H9 (cell line): ENCODE results near the gene ZNHIT6. TPM values are rescaled to one million over a fixed set of nuclear protein-coding genes. Genes with fewer than 3 reads are reported as not detected.

ENCODE experiments used
- DNase-seq: peaks from one replicate; pipeline ENCODE4 v3.0.0-alpha.2; 2017
- H2AFZ ChIP-seq: one replicate; pipeline ENCODE4 v1.6.1; 2013; ENCODE audit warnings: mild to moderate bottlenecking, low read length, control low read depth, moderate library complexity
- H2AK5ac ChIP-seq: 2 replicates; pipeline ENCODE4 v1.6.1; 2013; ENCODE audit warnings: low read length, control low read depth, mixed read lengths; ENCODE audit not compliant: insufficient read length
- H2BK120ac ChIP-seq: one replicate; pipeline ENCODE4 v1.6.1; 2013; ENCODE audit warnings: low read depth, mild to moderate bottlenecking, low read length, control low read depth, inconsistent platforms; ENCODE audit not compliant: poor library complexity, severe bottlenecking
- H2BK12ac ChIP-seq: 2 replicates; pipeline ENCODE4 v1.6.1; 2013; ENCODE audit warnings: low read length, control low read depth, mixed read lengths, low read depth; ENCODE audit not compliant: insufficient read length
- H2BK15ac ChIP-seq: 2 replicates; pipeline ENCODE4 v1.6.1; 2013; ENCODE audit warnings: low read depth, low read length, control low read depth
- H2BK20ac ChIP-seq: one replicate; pipeline ENCODE4 v1.6.1; 2013; ENCODE audit warnings: low read depth, mild to moderate bottlenecking, low read length, control low read depth, inconsistent platforms; ENCODE audit not compliant: poor library complexity, severe bottlenecking
- H2BK5ac ChIP-seq: 2 replicates; pipeline ENCODE4 v1.6.1; 2013; ENCODE audit warnings: low read length, control low read depth, mixed read lengths; ENCODE audit not compliant: insufficient read length
- H3K14ac ChIP-seq: 2 replicates; pipeline ENCODE4 v1.6.1; 2013; ENCODE audit warnings: low read length, control low read depth; ENCODE audit not compliant: insufficient read depth
- H3K18ac ChIP-seq: 2 replicates; pipeline ENCODE4 v1.6.1; 2013; ENCODE audit warnings: low read depth, mild to moderate bottlenecking, mixed read lengths, low read length, control low read depth; ENCODE audit not compliant: insufficient read length
- H3K23ac ChIP-seq: 2 replicates; pipeline ENCODE4 v1.6.1; 2013; ENCODE audit warnings: low read length, control low read depth, mixed read lengths, low read depth; ENCODE audit not compliant: insufficient read length
- H3K23me2 ChIP-seq: 2 replicates; pipeline ENCODE4 v1.6.1; 2013; ENCODE audit warnings: low read depth, mild to moderate bottlenecking, mixed read lengths, low read length, control low read depth; ENCODE audit not compliant: insufficient read length, poor library complexity, severe bottlenecking
- H3K27ac ChIP-seq: 2 replicates; pipeline ENCODE4 v1.5.1; 2013; ENCODE audit warnings: low read length, control low read depth, mixed read lengths, low read depth; ENCODE audit not compliant: insufficient read length
- H3K27me3 ChIP-seq: 2 replicates; pipeline ENCODE4 v1.6.1; 2013; ENCODE audit warnings: low read length, control low read depth, inconsistent platforms; ENCODE audit not compliant: insufficient read depth
- H3K4ac ChIP-seq: 2 replicates; pipeline ENCODE4 v1.6.1; 2013; ENCODE audit warnings: low read depth, mild to moderate bottlenecking, control low read depth, inconsistent platforms, low read length, moderate library complexity
- H3K4me1 ChIP-seq: 2 replicates; pipeline ENCODE4 v1.6.1; 2013; ENCODE audit warnings: low read length, control low read depth, inconsistent platforms; ENCODE audit not compliant: insufficient read depth
- H3K4me2 ChIP-seq: 2 replicates; pipeline ENCODE4 v1.6.1; 2013; ENCODE audit warnings: low read length, control low read depth, mixed read lengths; ENCODE audit not compliant: insufficient read length, insufficient read depth
- H3K56ac ChIP-seq: 2 replicates; pipeline ENCODE4 v1.6.1; 2013; ENCODE audit warnings: low read depth, mild to moderate bottlenecking, mixed read lengths, low read length, control low read depth; ENCODE audit not compliant: insufficient read length
- H3K79me1 ChIP-seq: 2 replicates; pipeline ENCODE4 v1.6.1; 2013; ENCODE audit warnings: low read depth, mild to moderate bottlenecking, moderate library complexity, low read length, control low read depth, inconsistent platforms; ENCODE audit not compliant: insufficient read depth, poor library complexity, severe bottlenecking
- H3K79me2 ChIP-seq: 2 replicates; pipeline ENCODE4 v1.6.1; 2013; ENCODE audit warnings: low read length, control low read depth, inconsistent platforms; ENCODE audit not compliant: insufficient read depth
- H3K9ac ChIP-seq: 2 replicates; pipeline ENCODE4 v1.6.1; 2013; ENCODE audit warnings: low read length, control low read depth, mixed read lengths; ENCODE audit not compliant: insufficient read length; ENCODE audit errors: extremely low read depth
- H3K9me3 ChIP-seq: one replicate; pipeline ENCODE4 v1.6.1; 2013; ENCODE audit warnings: low read depth, low read length, inconsistent platforms; ENCODE audit not compliant: control insufficient read depth
- H3T11ph ChIP-seq: one replicate; pipeline ENCODE4 v1.6.1; 2013; ENCODE audit warnings: mild to moderate bottlenecking, low read length, control low read depth, inconsistent platforms
- H4K20me1 ChIP-seq: one replicate; pipeline ENCODE4 v1.6.1; 2013; ENCODE audit not compliant: control insufficient read depth, insufficient read length, insufficient read depth
- H4K5ac ChIP-seq: 2 replicates; pipeline ENCODE4 v1.6.1; 2013; ENCODE audit warnings: low read depth, mild to moderate bottlenecking, mixed read lengths, low read length, control low read depth; ENCODE audit not compliant: insufficient read length
- H4K8ac ChIP-seq: replicated peaks from 2 replicates; pipeline ENCODE4 v1.6.1; 2013; ENCODE audit warnings: low read length, control low read depth, mixed read lengths, low read depth; ENCODE audit not compliant: insufficient read length
- H4K91ac ChIP-seq: 2 replicates; pipeline ENCODE4 v1.6.1; 2013; ENCODE audit warnings: low read depth, mild to moderate bottlenecking, moderate library complexity, mixed read lengths, low read length, control low read depth; ENCODE audit not compliant: insufficient read length
- H3K27ac Mint-ChIP-seq, 3 experiments: 2 replicates in 2 of 3; 3 replicates in 1 of 3; pipeline ENCODE4 v1.8.0; 2020 to 2021; ENCODE audit warnings: mixed read lengths in 3 of 3, mild to moderate bottlenecking in 1 of 3, moderate library complexity in 1 of 3
- H3K27me3 Mint-ChIP-seq: 2 replicates; pipeline ENCODE4 v1.8.0; 2021; ENCODE audit warnings: low read depth, mild to moderate bottlenecking, moderate library complexity, mixed read lengths
- H3K36me3 Mint-ChIP-seq, 3 experiments: 2 replicates in 2 of 3; 3 replicates in 1 of 3; pipeline ENCODE4 v1.8.0; 2020 to 2021; ENCODE audit warnings: low read depth in 3 of 3, mixed read lengths in 3 of 3; ENCODE audit not compliant: insufficient read depth in 1 of 3
- H3K4me1 Mint-ChIP-seq, 2 experiments: 2 replicates each; pipeline ENCODE4 v1.8.0; 2020; ENCODE audit warnings: mixed read lengths in 2 of 2
- H3K4me3 Mint-ChIP-seq, 2 experiments: 2 replicates in 1 of 2; 3 replicates in 1 of 2; pipeline ENCODE4 v1.8.0; 2020 to 2021; ENCODE audit warnings: mild to moderate bottlenecking in 2 of 2, mixed read lengths in 2 of 2, moderate library complexity in 1 of 2
- H3K9me3 Mint-ChIP-seq, 2 experiments: 2 replicates in 1 of 2; 3 replicates in 1 of 2; pipeline ENCODE4 v1.8.0; 2020; ENCODE audit warnings: mild to moderate bottlenecking in 2 of 2, mixed read lengths in 2 of 2, moderate library complexity in 1 of 2
- WGBS: extraction: QIAGEN DNeasy Blood & Tissue Kit; methylation state at CpG from one replicate; pipeline ENCODE4 v1.1.7; 2013; ENCODE audit warnings: missing lambda C conversion rate, low lambda C conversion rate, mixed read lengths; ENCODE audit not compliant: insufficient read length; ENCODE audit errors: extremely low coverage; 5-methylcytosine and 5-hydroxymethylcytosine counted together
- total RNA-seq: library from RNA; stranded (reverse); gene quantifications from 2 replicates; pipeline ENCODE4 v1.2.1, GENCODE V29; 2021
- TF ChIP-seq, protein P1 (sequence below): fragments of 200-600 bp; sonication (generic); conservative IDR thresholded peaks from 3 replicates; pipeline ENCODE4 v1.8.0; 2021; ENCODE audit warnings: antibody characterized with exemption, mild to moderate bottlenecking

Gene ZNHIT6
- total RNA-seq, 1 experiment from 2014 or later = 21.5 TPM

DNA sequence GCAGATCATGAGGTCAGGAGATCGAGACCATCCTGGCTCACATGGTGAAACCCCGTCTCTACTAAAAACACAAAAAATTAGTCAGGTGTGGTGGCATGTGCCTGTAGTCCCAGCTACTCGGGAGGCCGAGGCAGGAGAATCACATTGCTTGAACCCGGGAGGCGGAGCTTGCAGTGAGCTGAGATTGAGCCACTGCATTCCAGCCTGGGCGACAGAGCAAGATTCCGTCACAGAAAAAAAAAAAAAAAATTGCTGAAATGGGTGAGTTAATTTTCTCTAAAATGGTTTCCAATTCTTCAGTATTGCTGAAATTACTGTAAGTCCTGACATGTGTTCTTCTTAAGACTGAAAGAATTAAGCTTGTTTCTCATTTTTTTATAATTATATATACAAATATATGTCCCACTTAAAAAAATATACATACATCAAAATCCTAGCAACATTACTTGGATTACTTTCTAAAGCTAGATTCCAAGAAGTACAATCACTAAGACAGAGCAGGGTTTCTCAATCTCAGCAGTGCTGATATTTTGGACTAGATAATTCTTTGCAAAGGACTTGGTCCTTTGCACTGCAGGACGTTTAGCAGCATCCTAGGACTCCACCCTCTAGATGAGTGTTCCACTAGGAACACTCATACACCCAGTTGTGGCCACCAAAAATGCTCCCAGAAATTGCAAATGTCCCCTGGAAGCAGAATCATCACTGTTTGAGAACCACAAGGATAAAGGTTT is 24.8 kb downstream of the ZNHIT6 start:
- H3K4me2 ChIP-seq = no peak overlapping the region
- no peak overlapping the region for H2BK15ac ChIP-seq
- no peaks in the 10 kb centered on the region for H3K79me2 ChIP-seq
- no peaks in the 10 kb centered on the region for H4K20me1 ChIP-seq
- no peak overlapping the region for H2BK120ac ChIP-seq
- no peak overlapping the region for H4K8ac ChIP-seq
- no peak overlapping the region for H3K9ac ChIP-seq
- H4K91ac ChIP-seq = no peak overlapping the region
- H3K14ac ChIP-seq = no peak overlapping the region
- Mint-ChIP-seq H3K4me3 (no peak overlapping the region), H3K36me3 (peaks cover 8 to 22% (median 16%) of the 10 kb centered on the region in 3 experiments), H3K27ac (no peak overlapping the region; a peak in 1 of 7 replicates), H3K9me3 (no peaks in the 10 kb centered on the region), H3K27me3 (no peaks in the 10 kb centered on the region), H3K4me1 (no peaks in the 10 kb centered on the region; a peak in 1 of 4 replicates)
- no peak for DNase-seq
- H2AK5ac ChIP-seq = no peak overlapping the region
- H2BK12ac ChIP-seq = no peak overlapping the region
- no peaks in the 10 kb centered on the region for H3K9me3 ChIP-seq
- no peak overlapping the region for H3K4ac ChIP-seq
- H2BK20ac ChIP-seq = no peak overlapping the region
- no peak overlapping the region for H3K18ac ChIP-seq
- H3K23me2 ChIP-seq = no peaks in the 10 kb centered on the region
- H3K23ac ChIP-seq = no peak overlapping the region
- H2AFZ ChIP-seq = no peak overlapping the region
- no peak overlapping the region for H3T11ph ChIP-seq
- TF ChIP-seq, protein P1, sequence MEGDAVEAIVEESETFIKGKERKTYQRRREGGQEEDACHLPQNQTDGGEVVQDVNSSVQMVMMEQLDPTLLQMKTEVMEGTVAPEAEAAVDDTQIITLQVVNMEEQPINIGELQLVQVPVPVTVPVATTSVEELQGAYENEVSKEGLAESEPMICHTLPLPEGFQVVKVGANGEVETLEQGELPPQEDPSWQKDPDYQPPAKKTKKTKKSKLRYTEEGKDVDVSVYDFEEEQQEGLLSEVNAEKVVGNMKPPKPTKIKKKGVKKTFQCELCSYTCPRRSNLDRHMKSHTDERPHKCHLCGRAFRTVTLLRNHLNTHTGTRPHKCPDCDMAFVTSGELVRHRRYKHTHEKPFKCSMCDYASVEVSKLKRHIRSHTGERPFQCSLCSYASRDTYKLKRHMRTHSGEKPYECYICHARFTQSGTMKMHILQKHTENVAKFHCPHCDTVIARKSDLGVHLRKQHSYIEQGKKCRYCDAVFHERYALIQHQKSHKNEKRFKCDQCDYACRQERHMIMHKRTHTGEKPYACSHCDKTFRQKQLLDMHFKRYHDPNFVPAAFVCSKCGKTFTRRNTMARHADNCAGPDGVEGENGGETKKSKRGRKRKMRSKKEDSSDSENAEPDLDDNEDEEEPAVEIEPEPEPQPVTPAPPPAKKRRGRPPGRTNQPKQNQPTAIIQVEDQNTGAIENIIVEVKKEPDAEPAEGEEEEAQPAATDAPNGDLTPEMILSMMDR = no peak
- H2BK5ac ChIP-seq = no peak overlapping the region
- H4K5ac ChIP-seq = no peak overlapping the region
- no peak overlapping the region for H3K56ac ChIP-seq
- no peaks in the 10 kb centered on the region for H3K4me1 ChIP-seq
- no peaks in the 10 kb centered on the region for H3K79me1 ChIP-seq
- no peaks in the 10 kb centered on the region for H3K27me3 ChIP-seq
- H3K27ac ChIP-seq = no peak overlapping the region
- no CpG with 5 or more reads among the region's 9 CpGs for WGBS
